Glomerular visceral epithelial cell (primary cell): ENCODE results near the gene FLII.

Experiments
- DNase-seq: peaks from one replicate; pipeline ENCODE4 v3.0.0-alpha.2; 2016; ENCODE audit errors: extremely low spot score

FLII gene

DNA sequence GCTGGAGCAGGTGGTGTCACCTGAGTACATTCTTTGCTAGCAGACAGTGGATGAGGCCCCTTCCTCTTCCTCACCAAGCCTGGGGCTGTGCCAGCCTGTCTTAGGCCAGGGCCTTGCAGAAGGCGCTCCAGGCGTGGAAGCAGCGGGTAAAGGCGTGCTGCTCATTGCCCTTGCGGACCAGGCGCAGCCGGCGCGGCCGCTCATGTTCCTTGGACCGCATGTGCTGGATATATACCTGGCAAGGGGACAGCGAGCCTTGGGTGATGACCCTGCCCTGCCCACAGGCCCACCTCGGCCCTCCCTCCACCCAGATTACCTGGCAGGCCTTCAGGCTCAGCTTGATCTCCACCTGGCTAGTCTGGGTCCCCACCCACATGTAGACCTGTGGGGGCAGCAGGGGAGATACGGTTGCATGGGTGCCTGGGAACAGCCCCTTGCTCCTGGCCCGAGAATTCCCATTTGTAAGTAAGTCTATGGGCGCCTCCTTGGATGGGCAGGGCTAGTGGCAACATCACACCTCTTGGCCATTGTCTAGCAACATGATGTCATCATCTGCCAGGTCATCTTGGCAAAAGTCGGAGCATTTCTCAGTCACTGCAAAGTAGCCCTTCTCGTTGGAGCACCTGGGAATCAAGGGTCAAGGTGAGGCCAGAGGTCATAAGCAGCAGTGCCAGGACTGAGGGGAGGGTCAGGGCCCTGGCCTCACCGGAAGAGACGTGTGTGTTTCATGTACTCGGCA, 13.3 kb downstream of the FLII start:
- DNase-seq: no peak

GRCh38 chr17:18241229-18241871, 17.2 kb downstream of the FLII start:
- no peak for DNase-seq

GRCh38 chr17:18240449-18240848, 18.1 kb downstream of the FLII start:
- no peak for DNase-seq

GRCh38 chr17:18238299-18238698, 20.2 kb downstream of the FLII start:
- no peak for DNase-seq

DNA sequence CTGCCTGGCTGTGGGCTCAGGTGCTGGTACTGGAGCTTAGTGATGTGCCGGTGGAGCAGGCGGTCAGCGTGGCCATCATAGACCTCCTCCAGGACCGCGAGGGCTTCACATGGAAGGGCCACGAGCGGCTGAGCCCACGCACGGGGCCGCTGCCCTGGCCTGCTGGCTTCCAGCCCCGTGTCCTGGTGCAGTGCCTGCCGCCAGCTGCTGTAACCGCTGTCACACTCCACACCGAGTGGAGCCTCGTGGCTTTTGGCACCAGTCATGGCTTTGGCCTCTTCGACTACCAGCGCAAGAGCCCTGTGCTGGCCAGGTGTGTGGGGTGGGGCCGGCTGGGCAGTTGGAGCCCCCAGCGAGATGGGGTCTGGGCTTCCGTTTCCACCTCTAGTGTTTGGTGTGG, 21.1 kb downstream of the FLII start:
- no peak for DNase-seq

DNA sequence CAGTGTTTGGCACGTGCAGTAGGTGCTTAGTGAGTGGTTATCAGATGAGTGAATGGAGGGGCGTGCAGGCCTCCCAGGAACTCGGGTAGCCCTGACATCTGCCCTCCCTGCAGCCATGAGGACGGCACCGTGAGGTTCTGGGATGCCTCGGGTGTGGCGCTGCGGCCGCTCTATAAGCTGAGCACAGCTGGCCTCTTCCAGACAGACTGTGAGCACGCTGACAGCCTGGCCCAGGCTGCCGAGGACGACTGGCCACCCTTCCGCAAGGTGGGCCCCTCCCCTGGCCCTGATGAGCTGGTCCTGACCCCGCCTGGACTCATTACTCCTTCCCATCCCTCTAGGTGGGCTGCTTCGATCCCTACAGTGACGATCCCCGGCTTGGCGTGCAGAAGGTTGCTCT, 22.0 kb downstream of the FLII start:
- no peak for DNase-seq

- DNase-seq: peak; percentile 81
These were observed 22.7 kb downstream of the FLII start for GRCh38 chr17:18235743-18236256.

DNA sequence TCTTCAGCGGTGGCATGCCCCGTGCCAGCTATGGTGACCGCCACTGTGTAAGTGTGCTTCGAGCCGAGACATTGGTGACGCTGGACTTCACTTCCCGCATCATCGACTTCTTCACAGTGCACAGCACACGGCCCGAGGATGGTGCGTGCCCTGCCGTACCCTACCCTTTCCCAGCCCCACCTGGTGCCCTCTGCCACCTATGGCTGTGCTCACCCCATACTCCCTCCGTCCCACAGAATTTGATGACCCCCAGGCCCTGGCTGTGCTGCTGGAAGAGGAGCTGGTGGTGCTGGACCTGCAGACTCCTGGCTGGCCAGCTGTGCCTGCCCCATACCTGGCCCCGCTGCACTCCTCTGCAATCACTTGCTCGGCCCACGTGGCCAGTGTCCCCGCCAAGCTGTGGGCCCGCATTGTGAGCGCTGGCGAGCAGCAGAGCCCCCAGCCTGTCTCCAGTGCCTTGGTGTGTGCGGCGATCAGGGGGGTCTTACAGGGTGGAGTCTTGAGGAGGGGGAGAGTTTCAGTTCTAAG, 23.6 kb downstream of the FLII start:
- DNase-seq: no peak

DNA sequence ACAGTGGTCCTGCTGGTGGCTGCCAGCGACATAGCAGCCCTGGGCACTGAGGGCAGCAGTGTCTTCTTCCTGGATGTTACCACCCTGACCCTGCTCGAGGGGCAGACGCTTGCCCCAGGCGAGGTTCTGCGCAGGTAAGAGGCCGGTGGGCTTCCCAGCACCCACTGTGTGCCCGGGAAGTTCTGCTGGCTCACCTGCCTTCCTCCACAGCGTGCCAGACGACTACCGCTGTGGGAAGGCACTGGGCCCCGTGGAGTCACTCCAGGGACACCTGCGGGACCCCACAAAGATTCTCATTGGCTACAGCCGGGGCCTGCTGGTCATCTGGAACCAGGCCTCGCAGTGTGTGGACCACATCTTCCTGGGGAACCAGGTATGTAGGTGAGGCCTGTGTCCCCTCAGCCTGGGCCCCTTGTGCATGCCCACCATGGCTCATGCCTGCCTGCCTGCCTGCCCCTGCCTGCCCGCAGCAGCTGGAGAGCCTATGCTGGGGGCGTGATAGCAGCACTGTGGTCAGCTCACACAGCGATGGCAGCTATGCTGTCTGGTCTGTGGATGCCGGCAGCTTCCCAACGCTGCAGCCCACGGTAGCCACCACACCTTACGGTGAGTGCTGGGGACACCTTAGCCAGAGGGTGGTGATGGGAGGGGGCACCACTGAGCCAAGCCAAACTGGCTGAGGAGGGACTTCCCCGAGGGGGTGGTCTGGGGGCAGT, 24.6 kb downstream of the FLII start:
- DNase-seq: no peak

DNA sequence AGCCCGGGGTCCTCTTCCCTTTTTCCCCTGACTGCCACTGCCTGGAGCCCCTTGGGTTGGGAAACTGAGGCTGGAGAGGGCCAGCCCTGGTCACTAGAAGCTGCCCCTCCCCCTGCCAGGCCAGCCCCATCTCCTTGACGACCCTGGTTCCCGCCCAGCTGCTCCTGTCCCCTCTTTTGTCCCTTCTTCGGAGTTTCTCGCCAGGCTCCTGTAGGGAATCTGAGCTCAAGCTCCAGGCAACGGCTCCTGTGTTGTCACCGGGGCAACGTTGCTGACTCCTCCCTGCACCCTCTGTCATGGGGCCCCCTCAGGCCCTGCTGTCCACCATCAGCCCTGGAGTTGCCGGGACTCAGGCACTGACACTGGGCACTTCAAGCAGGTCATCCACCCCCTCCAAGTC, 27.4 kb downstream of the FLII start:
- DNase-seq: no peak

DNA sequence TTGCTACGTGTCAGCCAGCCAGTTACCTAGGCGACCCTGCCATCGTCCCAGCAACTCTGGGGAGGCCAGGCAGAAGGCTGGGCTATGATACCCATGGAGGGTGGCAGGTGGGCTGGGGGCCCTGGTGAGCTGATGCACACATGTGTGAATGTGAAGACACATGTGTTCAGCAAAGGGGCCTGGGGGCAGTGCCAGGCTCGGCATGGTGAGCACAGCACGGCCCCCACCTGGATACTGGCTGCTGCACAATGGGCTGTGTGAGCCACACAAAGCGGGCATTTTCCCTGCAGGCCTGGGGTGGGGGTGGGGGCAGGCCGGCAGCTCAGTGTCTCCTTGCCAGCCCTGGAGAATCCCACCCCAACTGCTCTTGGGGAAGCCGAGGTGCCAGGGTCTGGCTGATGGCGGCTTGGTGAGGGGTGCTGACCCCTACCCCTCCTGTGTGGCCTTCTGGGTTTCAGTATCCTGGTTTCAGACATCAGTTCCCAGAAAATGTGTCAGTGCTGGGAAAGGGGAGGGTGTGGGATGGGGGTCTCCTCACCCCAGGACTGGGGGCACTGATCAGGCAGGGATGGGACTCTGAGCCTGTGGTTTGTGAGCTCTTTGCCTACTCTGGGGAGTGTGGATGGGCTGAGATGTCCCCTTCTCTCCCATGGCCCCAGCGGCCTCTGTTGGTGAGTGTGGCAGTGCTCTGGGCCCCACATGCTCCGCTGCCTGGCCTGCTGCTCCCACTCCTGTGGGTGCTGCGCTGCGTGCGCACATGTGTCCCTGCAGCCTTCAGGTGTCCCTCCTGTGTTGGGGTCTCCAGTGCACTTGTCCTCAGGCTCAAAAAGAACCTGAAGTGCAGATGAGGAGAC, 28.0 kb downstream of the FLII start:
- no peak for DNase-seq

DNA sequence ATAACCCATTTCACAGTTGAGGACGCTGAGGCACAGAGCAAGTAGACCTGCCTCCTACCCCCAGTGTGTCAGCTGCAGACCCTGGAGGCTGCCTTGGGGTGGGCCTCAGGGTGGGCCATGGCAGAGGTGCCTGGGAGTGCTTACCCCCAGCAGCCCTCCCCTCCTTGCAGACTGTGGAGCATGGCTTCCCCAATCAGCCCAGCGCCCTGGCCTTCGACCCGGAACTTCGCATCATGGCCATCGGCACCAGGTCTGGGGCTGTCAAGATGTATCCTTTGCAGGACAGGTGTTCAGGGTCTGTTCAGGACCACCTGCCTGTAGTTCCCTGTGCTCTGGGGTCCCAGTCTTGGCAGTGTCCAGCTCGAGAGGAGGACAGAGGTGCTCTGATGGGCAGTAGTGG, 28.8 kb downstream of the FLII start:
- DNase-seq: no peak

DNA sequence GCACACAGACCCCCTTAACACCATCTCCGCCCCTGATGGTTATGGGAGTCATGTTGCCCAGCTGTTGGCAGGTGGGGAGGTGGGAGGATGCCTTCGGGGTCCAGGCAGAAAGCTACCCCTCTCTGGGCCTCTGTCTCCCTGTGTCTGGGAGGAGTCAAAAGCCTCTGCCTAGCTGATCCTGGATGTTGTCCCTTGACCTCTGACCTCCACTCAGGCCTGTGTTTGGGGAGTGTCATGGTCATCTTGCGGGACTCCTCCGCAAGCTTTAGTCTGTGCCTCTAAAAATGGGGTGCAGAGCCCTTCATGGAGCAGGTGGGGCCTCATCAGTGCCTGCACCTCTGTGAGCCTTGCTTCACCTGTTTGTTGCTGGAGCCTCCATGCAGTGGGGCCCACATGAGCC, 29.3 kb downstream of the FLII start:
- no peak for DNase-seq

GRCh38 chr17:18228176-18228682, 30.3 kb downstream of the FLII start:
- no peak for DNase-seq

DNA sequence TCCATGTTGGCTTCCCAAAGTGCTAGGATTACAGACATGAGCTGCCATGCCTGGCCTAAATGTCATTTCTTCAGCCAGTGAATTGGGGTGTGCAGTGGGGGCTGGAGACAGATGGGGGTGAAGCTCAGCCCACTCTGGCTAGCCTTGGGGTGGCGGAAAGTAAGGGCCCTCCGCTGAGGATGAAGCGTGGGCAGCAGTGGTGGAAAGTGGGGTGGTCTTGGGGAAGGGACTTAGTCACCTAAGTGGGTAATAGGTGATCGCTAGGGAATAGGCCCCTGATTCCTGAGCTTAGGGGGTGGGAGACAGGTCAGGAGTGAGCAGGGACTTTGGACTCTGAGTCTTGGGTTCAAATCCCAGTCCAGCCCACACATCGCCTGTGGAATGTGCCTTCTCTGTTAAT, 30.9 kb downstream of the FLII start:
- no peak for DNase-seq

DNA sequence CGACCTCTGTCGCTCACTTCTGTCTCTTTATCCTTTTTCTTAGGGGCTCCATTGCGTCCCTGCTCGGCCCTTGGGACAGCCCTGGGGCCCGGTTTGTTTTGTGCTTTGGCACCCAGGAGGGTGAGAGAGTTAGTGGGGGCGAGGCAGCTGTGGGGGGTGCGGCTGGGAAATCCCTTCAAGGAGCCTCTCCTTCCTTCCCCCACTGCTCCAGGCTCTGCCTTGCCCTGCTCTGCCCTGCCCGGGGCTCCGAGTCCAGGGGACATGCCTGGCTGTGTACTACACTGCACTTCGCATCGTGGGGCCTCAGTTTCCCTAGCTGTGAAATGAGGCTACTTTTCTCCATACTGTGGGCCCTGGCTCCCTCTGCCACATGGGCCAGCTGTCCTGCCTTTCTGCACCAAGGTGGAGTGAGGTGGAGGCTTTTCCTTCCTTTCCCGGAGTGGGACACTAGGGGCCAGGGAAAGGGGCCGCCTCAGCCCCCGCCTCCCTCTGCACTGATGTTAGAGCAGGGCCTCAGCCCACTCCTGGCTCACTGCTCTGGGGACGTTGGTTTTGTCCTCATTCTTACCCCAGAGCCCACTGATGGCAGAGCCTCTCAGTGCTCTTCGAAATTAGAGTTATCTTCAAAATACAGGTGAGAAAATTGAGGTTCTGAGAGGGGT, 32.1 kb downstream of the FLII start:
- peak; percentile 31 for DNase-seq

DNA sequence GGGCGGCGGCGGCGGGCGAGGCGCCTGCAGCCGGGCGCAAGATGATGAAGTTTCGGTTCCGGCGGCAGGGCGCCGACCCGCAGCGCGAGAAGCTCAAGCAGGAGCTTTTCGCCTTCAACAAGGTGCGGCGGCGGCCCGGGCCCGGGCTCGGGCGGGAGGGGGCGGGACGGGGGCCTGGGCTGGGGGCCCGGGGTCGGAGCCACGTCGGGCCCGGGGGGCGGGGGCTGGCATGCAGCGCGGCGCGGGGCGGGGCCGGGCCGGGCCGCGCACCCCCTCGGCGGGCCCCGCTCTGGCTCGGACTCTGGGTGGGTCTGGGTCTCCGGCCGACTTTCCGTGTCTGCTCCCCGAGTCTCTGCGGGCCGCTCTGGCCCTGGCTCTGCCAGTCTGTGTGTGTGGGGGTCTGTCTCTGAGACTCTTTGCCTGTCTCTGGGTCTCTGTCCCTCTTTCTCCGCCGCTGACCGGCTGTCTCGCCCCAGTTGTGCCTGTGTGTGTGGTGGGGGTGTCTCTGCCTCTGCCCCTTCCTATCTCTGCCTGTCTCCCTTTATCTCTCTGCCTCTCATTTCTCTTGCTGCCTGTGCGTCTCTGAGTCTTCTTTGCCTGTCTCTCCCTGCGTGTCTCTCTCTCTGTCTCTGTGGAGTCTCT, 32.8 kb downstream of the FLII start:
- DNase-seq: no peak

- peak; percentile 97 for DNase-seq
These were observed 33.4 kb downstream of the FLII start, which contains the start of gene LLGL1 for GRCh38 chr17:18225121-18225641. LLGL1 (plus strand) TSS chr17:18225635; CDS start chr17:18225683, 48 bp downstream.

DNA sequence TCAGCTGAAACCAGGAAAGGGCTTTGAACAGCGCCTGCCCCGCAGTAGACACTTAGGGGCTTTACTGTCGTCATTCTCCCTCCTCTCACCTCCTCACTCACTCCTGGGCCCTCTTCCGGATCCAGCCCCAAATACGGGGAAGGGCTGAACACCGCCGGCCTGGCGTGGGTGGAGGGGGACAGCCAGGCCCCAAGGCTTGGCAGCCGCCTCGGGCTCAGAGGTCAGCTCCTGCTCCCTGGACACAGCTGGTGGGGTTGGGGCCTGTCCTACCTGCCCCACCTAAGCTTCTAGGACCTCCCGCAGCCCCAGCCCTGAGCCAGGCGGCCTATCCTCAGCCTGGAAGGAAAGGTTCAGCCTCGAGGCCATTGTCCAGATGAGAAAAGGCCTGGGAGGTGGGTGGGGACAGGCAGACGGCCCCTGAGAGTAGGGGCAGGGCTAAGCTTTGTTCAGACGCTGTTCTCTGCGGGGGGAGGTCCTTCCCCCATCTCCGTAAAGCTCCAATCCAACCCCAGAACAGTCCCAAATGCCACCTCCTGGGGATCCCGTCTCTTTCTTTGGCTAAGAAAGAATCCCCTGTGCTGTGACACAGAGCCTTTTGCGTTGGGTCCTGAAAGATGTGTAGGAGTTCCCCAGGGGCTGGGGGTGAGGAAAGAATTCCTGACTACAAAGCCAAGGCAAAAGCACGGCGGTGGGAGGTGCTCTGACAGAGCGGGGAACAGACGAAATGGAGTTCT, 34.0 kb downstream of the FLII start:
- DNase-seq: no peak
